ENCODE measurements around the gene ARID3C.

DNA sequence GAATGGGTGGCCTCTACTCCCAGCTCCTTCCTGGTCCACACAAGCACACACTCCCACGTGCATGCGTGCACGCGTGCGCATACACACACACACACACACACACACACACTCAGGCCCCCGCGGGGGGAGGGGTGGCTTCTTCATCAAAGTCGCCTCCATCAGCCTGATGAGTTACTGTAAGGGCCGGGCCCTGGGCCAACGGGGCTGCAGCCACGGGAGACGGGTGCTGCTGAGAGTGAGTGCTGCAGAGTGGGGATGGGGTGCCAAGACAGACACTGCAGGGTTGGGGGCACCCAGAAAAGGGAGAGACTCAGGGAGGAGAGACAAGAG, 57.4 kb downstream of the ARID3C start:
- TF ChIP-seq EP300 (IDR thresholded peaks at IDR 0.05) (no peak), POLR2A (IDR thresholded peaks at IDR 0.05) (no peak), POLR2AphosphoS5 (IDR thresholded peaks at IDR 0.05) (no peak)
- TF ChIP-seq, protein P1, sequence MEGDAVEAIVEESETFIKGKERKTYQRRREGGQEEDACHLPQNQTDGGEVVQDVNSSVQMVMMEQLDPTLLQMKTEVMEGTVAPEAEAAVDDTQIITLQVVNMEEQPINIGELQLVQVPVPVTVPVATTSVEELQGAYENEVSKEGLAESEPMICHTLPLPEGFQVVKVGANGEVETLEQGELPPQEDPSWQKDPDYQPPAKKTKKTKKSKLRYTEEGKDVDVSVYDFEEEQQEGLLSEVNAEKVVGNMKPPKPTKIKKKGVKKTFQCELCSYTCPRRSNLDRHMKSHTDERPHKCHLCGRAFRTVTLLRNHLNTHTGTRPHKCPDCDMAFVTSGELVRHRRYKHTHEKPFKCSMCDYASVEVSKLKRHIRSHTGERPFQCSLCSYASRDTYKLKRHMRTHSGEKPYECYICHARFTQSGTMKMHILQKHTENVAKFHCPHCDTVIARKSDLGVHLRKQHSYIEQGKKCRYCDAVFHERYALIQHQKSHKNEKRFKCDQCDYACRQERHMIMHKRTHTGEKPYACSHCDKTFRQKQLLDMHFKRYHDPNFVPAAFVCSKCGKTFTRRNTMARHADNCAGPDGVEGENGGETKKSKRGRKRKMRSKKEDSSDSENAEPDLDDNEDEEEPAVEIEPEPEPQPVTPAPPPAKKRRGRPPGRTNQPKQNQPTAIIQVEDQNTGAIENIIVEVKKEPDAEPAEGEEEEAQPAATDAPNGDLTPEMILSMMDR (IDR thresholded peaks at IDR 0.05): no peak
